Measurements from ENCODE around the gene STK16. TPM values are rescaled to one million over a fixed set of nuclear protein-coding genes. Genes with fewer than 3 reads are reported as not detected.

Gene STK16
- total RNA-seq, 4 donors from 2014 or later = 4.1 to 55.6 (median 18.0) TPM

GRCh38 chr2:219279151-219279915 lies 34.1 kb downstream of the STK16 start, which contains the start of gene DNAJB2:
TSS of gene DNAJB2 (plus strand) at chr2:219279366. CDS start at chr2:219279834, 468 bp downstream.
- DNase-seq = peak; percentile 99
- Histone ChIP-seq H3K36me3 (no peaks in the 10 kb centered on the region), H3K9me3 (no peaks in the 10 kb centered on the region), H3K4me3 (peak within 1 kb of the TSS; percentile 58 to 77), H3K27me3 (no peaks in the 10 kb centered on the region), H3K4me1 (peaks cover 8 to 10% of the 10 kb centered on the region in 2 donors), H3K27ac (peak within 1 kb of the TSS; percentile 99)
- peak in 2 of 4 experiments; percentile 4 to 33 for TF ChIP-seq CTCF (IDR thresholded peaks at IDR 0.05)
- TF ChIP-seq POLR2A (IDR thresholded peaks at IDR 0.05) = peak; percentile 89 to 95
- intact Hi-C loops (cut with DNase I; ENCODE audit: low total_unique reads) = no loop called here

GRCh38 chr2:219279916-219280516 lies 34.7 kb downstream of the STK16 start:
- H3K27me3 ChIP-seq = no peaks in the 10 kb centered on the region
- DNase-seq = no peak
- peak overlapping the region; percentile 58 to 77 for H3K4me3 ChIP-seq
- H3K27ac ChIP-seq = peak overlapping the region; percentile 99
- intact Hi-C loops (cut with DNase I; ENCODE audit: low total_unique reads) = no loop called here
- H3K9me3 ChIP-seq = no peaks in the 10 kb centered on the region
- peaks cover 8 to 10% of the 10 kb centered on the region in 2 donors for H3K4me1 ChIP-seq
- TF ChIP-seq CTCF (IDR thresholded peaks at IDR 0.05) = no peak
- TF ChIP-seq POLR2A (IDR thresholded peaks at IDR 0.05) = no peak
- H3K36me3 ChIP-seq = no peaks in the 10 kb centered on the region

GRCh38 chr2:219280651-219281050 lies 35.4 kb downstream of the STK16 start:
- intact Hi-C loops (cut with DNase I; ENCODE audit: low total_unique reads) = no loop called here
- Histone ChIP-seq H3K9me3 (no peaks in the 10 kb centered on the region), H3K4me1 (peaks cover 8 to 10% of the 10 kb centered on the region in 2 donors), H3K27ac (peak overlapping the region; percentile 99), H3K36me3 (no peaks in the 10 kb centered on the region), H3K4me3 (no peak overlapping the region), H3K27me3 (no peaks in the 10 kb centered on the region)
- no peak for DNase-seq
- no peak for TF ChIP-seq POLR2A (IDR thresholded peaks at IDR 0.05)
- TF ChIP-seq CTCF (IDR thresholded peaks at IDR 0.05) = no peak

- no peak for DNase-seq
- TF ChIP-seq CTCF (IDR thresholded peaks at IDR 0.05) = no peak
- H3K36me3 ChIP-seq = no peaks in the 10 kb centered on the region
- no peaks in the 10 kb centered on the region for H3K27me3 ChIP-seq
- intact Hi-C loops (cut with DNase I; ENCODE audit: low total_unique reads) = no loop called here
- H3K4me3 ChIP-seq = no peak overlapping the region
- peaks cover 8 to 10% of the 10 kb centered on the region in 2 donors for H3K4me1 ChIP-seq
- H3K27ac ChIP-seq = peak overlapping the region; percentile 26 to 40
- H3K9me3 ChIP-seq = no peaks in the 10 kb centered on the region
Measured at GRCh38 chr2:219281588-219281987, 36.3 kb downstream of the STK16 start.

GRCh38 chr2:219282375-219282774 lies 37.1 kb downstream of the STK16 start:
- Histone ChIP-seq H3K9me3 (no peaks in the 10 kb centered on the region), H3K27me3 (no peaks in the 10 kb centered on the region), H3K27ac (peak overlapping the region; percentile 40 to 42), H3K36me3 (no peaks in the 10 kb centered on the region), H3K4me3 (no peak overlapping the region), H3K4me1 (peaks cover 8 to 10% of the 10 kb centered on the region in 2 donors)
- no peak for DNase-seq
- TF ChIP-seq POLR2A (IDR thresholded peaks at IDR 0.05) (no peak), CTCF (IDR thresholded peaks at IDR 0.05) (no peak)
- intact Hi-C loops (cut with DNase I; ENCODE audit: low total_unique reads) = no loop called here
